HTERT RPE-1 (cell line): Measurements from ENCODE around the gene TBX3.

Experiments used
- in situ Hi-C: fragments of 300-500 bp; cut with MboI; formaldehyde crosslinking; loops from 4 replicates; pipeline ENCODE4 v1.14.3; 2020; ENCODE audit warnings: low sequenced_read_pairs

Gene TBX3

GRCh38 chr12:114682785-114683708 is 928 bp downstream of the TBX3 start:
- in situ Hi-C loops: no loop called here

GRCh38 chr12:114682106-114682784 is 1.7 kb downstream of the TBX3 start:
- in situ Hi-C loops: no loop called here

GRCh38 chr12:114681116-114681871 is 2.7 kb downstream of the TBX3 start:
- in situ Hi-C loops: no loop called here

- in situ Hi-C loops: no loop called here
Measured at GRCh38 chr12:114680604-114681069, 3.3 kb downstream of the TBX3 start.

- in situ Hi-C loops: no loop called here
Measured at GRCh38 chr12:114679942-114680341, 4.0 kb downstream of the TBX3 start.

GRCh38 chr12:114679452-114679875 is 4.5 kb downstream of the TBX3 start:
- in situ Hi-C loops: no loop called here

GRCh38 chr12:114678718-114679117 is 5.3 kb downstream of the TBX3 start:
- in situ Hi-C loops: no loop called here

- in situ Hi-C loops: no loop called here
Measured at GRCh38 chr12:114678028-114678427, 5.9 kb downstream of the TBX3 start.

GRCh38 chr12:114676142-114676741 is 7.7 kb downstream of the TBX3 start:
- in situ Hi-C loops: no loop called here

GRCh38 chr12:114674251-114675047 is 9.5 kb downstream of the TBX3 start:
- in situ Hi-C loops: no loop called here

- in situ Hi-C loops: no loop called here
Measured at GRCh38 chr12:114673901-114674250, 10.1 kb downstream of the TBX3 start.

- in situ Hi-C loops: no loop called here
Measured at GRCh38 chr12:114673169-114673833, 10.7 kb downstream of the TBX3 start.

- in situ Hi-C loops: no loop called here
Measured at GRCh38 chr12:114672817-114673168, 11.2 kb downstream of the TBX3 start.

GRCh38 chr12:114671443-114672411 is 12.2 kb downstream of the TBX3 start:
- in situ Hi-C loops: no loop called here

GRCh38 chr12:114671066-114671442 is 12.9 kb downstream of the TBX3 start:
- in situ Hi-C loops: no loop called here

- in situ Hi-C loops: no loop called here
Measured at GRCh38 chr12:114670291-114670980, 13.5 kb downstream of the TBX3 start.

- in situ Hi-C loops: no loop called here
Measured at GRCh38 chr12:114669401-114670290, 14.3 kb downstream of the TBX3 start.
